ENCODE measurements around the gene MINDY4. TPM values are rescaled to one million over a fixed set of nuclear protein-coding genes. Genes with fewer than 3 reads are reported as not detected.
A peak's percentile ranks its signal among the peaks of the same experiment; 100 is the strongest.
"Not testable (repeated sequence)": the region's sequence is repeated elsewhere in the genome, so short reads cannot be mapped to it uniquely, and the experiment has no call there.

MINDY4 gene
- total RNA-seq, 1 donor from 2014 or later: 4.1 TPM

DNA sequence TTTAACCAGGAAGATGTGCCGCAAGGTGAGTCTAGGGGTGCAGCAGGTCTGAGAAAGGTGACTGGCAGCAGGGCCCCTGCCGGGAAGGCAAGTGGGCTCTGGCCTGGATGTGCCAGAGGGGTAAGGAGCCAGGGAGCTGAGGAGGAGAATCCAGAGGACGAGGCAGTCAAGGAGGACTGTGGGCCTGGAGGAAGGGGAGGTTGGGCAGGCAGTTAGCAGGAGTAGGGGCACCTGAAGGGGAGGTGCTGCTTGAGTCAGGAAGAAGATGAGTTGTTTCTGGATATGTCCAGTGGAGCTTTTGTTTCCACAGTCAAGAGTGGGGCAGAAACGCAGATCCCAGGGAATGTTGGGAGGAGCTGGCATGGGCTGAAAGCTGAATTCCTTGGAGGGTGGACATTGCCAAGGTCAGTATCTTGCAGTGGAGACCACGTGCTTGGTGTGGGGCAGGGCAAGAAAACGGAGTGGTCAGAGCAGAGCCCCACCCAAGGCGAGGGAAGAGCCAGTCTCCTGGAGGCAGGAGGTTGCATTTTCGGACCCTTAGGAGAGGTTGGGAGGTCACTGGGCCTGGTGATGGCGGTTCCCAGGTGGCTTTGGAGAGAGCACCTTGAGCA lies 34.0 kb downstream of the MINDY4 start:
- TF ChIP-seq CTCF (IDR thresholded peaks at IDR 0.05; ENCODE audit: insufficient read depth, low read depth, low read length) (no peak), EZH2 (IDR thresholded peaks at IDR 0.05; ENCODE audit: insufficient read depth, low read length) (no peak)
- Histone ChIP-seq H3K4me1 (ENCODE audit: insufficient read depth, low read length) (peaks cover 24% of the 10 kb centered on the region), H4K20me1 (ENCODE audit: insufficient read depth, low read length) (peaks cover 14% of the 10 kb centered on the region), H3K9ac (ENCODE audit: low read length) (no peak overlapping the region), H2AFZ (ENCODE audit: low read depth, low read length) (no peak overlapping the region), H3K27ac (ENCODE audit: low read depth, low read length) (no peak overlapping the region), H3K36me3 (ENCODE audit: insufficient read depth, low read length) (no peaks in the 10 kb centered on the region), H3K79me2 (ENCODE audit: insufficient read depth, low read length) (no peaks in the 10 kb centered on the region), H3K27me3 (ENCODE audit: insufficient read depth, low read length) (peaks cover 7% of the 10 kb centered on the region), H3K4me2 (ENCODE audit: low read length) (peak overlapping the region; percentile 53), H3K4me3 (ENCODE audit: insufficient read depth, low read depth, low read length) (no peak overlapping the region), H3K9me3 (ENCODE audit: insufficient read depth, low read depth, low read length) (no peaks in the 10 kb centered on the region)
- DNase-seq (ENCODE audit: low read depth) (no peak), FAIRE-seq (no peak)
- Mint-ChIP-seq H3K9me3 (ENCODE audit: unreplicated experiment) (peaks cover 4% of the 10 kb centered on the region), H3K36me3 (ENCODE audit: low read depth, unreplicated experiment) (no peaks in the 10 kb centered on the region), H3K4me1 (ENCODE audit: low read depth, unreplicated experiment) (peaks cover 21% of the 10 kb centered on the region), H3K27me3 (ENCODE audit: low read depth, unreplicated experiment) (no peaks in the 10 kb centered on the region), H3K27ac (ENCODE audit: unreplicated experiment) (peak overlapping the region; percentile 43), H3K4me3 (ENCODE audit: unreplicated experiment) (no peak overlapping the region)

- H3K4me3 ChIP-seq (ENCODE audit: insufficient read depth, low read depth, low read length): no peak overlapping the region
- no peak overlapping the region for H3K27ac ChIP-seq (ENCODE audit: low read depth, low read length)
- H3K4me1 ChIP-seq (ENCODE audit: insufficient read depth, low read length): peaks cover 17% of the 10 kb centered on the region
- H3K9me3 Mint-ChIP-seq (ENCODE audit: unreplicated experiment): peaks cover 4% of the 10 kb centered on the region
- FAIRE-seq (no peak), DNase-seq (ENCODE audit: low read depth) (no peak)
- peaks cover 7% of the 10 kb centered on the region for H3K27me3 ChIP-seq (ENCODE audit: insufficient read depth, low read length)
- no peak overlapping the region for H3K4me3 Mint-ChIP-seq (ENCODE audit: unreplicated experiment)
- H2AFZ ChIP-seq (ENCODE audit: low read depth, low read length): no peak overlapping the region
- no peak overlapping the region for H3K4me2 ChIP-seq (ENCODE audit: low read length)
- H3K27ac Mint-ChIP-seq (ENCODE audit: unreplicated experiment): no peak overlapping the region
- no peaks in the 10 kb centered on the region for H3K79me2 ChIP-seq (ENCODE audit: insufficient read depth, low read length)
- H4K20me1 ChIP-seq (ENCODE audit: insufficient read depth, low read length): peaks cover 9% of the 10 kb centered on the region
- H3K36me3 ChIP-seq (ENCODE audit: insufficient read depth, low read length): no peaks in the 10 kb centered on the region
- H3K36me3 Mint-ChIP-seq (ENCODE audit: low read depth, unreplicated experiment): no peaks in the 10 kb centered on the region
- H3K9ac ChIP-seq (ENCODE audit: low read length): no peak overlapping the region
- peaks cover 16% of the 10 kb centered on the region for H3K4me1 Mint-ChIP-seq (ENCODE audit: low read depth, unreplicated experiment)
- no peaks in the 10 kb centered on the region for H3K9me3 ChIP-seq (ENCODE audit: insufficient read depth, low read depth, low read length)
- H3K27me3 Mint-ChIP-seq (ENCODE audit: low read depth, unreplicated experiment): no peaks in the 10 kb centered on the region
- TF ChIP-seq EZH2 (IDR thresholded peaks at IDR 0.05; ENCODE audit: insufficient read depth, low read length) (no peak), CTCF (IDR thresholded peaks at IDR 0.05; ENCODE audit: insufficient read depth, low read depth, low read length) (no peak)
Observed at GRCh38 chr7:30805931-30806330, 34.7 kb downstream of the MINDY4 start.

GRCh38 chr7:30807477-30807876 lies 36.3 kb downstream of the MINDY4 start:
- not testable (repeated sequence) for DNase-seq (ENCODE audit: low read depth); H4K20me1 ChIP-seq (ENCODE audit: insufficient read depth, low read length); H3K36me3 ChIP-seq (ENCODE audit: insufficient read depth, low read length); H3K27ac ChIP-seq (ENCODE audit: low read depth, low read length); H3K4me3 ChIP-seq (ENCODE audit: insufficient read depth, low read depth, low read length); FAIRE-seq; H3K9me3 Mint-ChIP-seq (ENCODE audit: unreplicated experiment); H3K4me2 ChIP-seq (ENCODE audit: low read length); H3K9ac ChIP-seq (ENCODE audit: low read length); H3K79me2 ChIP-seq (ENCODE audit: insufficient read depth, low read length); H3K9me3 ChIP-seq (ENCODE audit: insufficient read depth, low read depth, low read length); H3K36me3 Mint-ChIP-seq (ENCODE audit: low read depth, unreplicated experiment); H3K27me3 Mint-ChIP-seq (ENCODE audit: low read depth, unreplicated experiment); H3K4me3 Mint-ChIP-seq (ENCODE audit: unreplicated experiment); H3K27ac Mint-ChIP-seq (ENCODE audit: unreplicated experiment); H2AFZ ChIP-seq (ENCODE audit: low read depth, low read length); H3K27me3 ChIP-seq (ENCODE audit: insufficient read depth, low read length)
- H3K4me1 Mint-ChIP-seq (ENCODE audit: low read depth, unreplicated experiment): peaks cover 16% of the 10 kb centered on the region
- H3K4me1 ChIP-seq (ENCODE audit: insufficient read depth, low read length): peaks cover 16% of the 10 kb centered on the region

GRCh38 chr7:30807941-30808340 lies 36.7 kb downstream of the MINDY4 start:
- not testable (repeated sequence) for H3K36me3 ChIP-seq (ENCODE audit: insufficient read depth, low read length); H3K4me2 ChIP-seq (ENCODE audit: low read length); H3K27ac Mint-ChIP-seq (ENCODE audit: unreplicated experiment); H3K9me3 ChIP-seq (ENCODE audit: insufficient read depth, low read depth, low read length); FAIRE-seq; H3K36me3 Mint-ChIP-seq (ENCODE audit: low read depth, unreplicated experiment); H3K27me3 Mint-ChIP-seq (ENCODE audit: low read depth, unreplicated experiment); H3K9ac ChIP-seq (ENCODE audit: low read length); H3K4me3 ChIP-seq (ENCODE audit: insufficient read depth, low read depth, low read length); H3K79me2 ChIP-seq (ENCODE audit: insufficient read depth, low read length); H3K4me3 Mint-ChIP-seq (ENCODE audit: unreplicated experiment); H3K9me3 Mint-ChIP-seq (ENCODE audit: unreplicated experiment); H3K27ac ChIP-seq (ENCODE audit: low read depth, low read length); DNase-seq (ENCODE audit: low read depth); H2AFZ ChIP-seq (ENCODE audit: low read depth, low read length); H3K27me3 ChIP-seq (ENCODE audit: insufficient read depth, low read length)
- Histone ChIP-seq H3K4me1 (ENCODE audit: insufficient read depth, low read length) (peaks cover 16% of the 10 kb centered on the region), H4K20me1 (ENCODE audit: insufficient read depth, low read length) (peaks cover 14% of the 10 kb centered on the region)
- peaks cover 16% of the 10 kb centered on the region for H3K4me1 Mint-ChIP-seq (ENCODE audit: low read depth, unreplicated experiment)
